ENCODE results near the gene ADCY2.
A peak's percentile ranks its signal among the peaks of the same experiment; 100 is the strongest.

DNA sequence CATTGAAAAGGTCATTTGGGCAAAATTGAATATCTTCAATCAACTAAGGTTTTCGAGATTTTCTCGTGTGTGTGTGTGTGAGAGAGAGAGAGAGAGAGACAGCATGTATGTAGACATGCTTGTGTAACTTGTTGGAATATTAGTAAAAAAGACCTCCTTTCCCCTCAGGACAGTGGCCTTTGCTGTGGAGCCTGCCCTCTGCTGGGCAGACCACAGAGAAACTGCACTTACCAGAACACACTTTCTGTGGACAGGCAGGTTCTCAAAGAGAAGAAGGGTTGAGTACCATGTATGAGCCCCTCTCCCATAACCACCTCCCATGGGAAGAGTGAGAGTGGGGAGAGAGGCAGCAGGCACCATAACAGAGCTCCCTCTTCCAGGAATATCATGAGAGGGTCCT is 409.4 kb downstream of the ADCY2 start:
- TF ChIP-seq CTCF (IDR thresholded peaks at IDR 0.05), result peak in 1 of 2 donors; percentile 5
- no peak for TF ChIP-seq POLR2A (IDR thresholded peaks at IDR 0.05)
- no peak for TF ChIP-seq POLR2AphosphoS5 (IDR thresholded peaks at IDR 0.05)
- TF ChIP-seq EP300 (IDR thresholded peaks at IDR 0.05), result no peak
